Measurements from ENCODE around the gene CEP170B.

- TF ChIP-seq, protein P1, sequence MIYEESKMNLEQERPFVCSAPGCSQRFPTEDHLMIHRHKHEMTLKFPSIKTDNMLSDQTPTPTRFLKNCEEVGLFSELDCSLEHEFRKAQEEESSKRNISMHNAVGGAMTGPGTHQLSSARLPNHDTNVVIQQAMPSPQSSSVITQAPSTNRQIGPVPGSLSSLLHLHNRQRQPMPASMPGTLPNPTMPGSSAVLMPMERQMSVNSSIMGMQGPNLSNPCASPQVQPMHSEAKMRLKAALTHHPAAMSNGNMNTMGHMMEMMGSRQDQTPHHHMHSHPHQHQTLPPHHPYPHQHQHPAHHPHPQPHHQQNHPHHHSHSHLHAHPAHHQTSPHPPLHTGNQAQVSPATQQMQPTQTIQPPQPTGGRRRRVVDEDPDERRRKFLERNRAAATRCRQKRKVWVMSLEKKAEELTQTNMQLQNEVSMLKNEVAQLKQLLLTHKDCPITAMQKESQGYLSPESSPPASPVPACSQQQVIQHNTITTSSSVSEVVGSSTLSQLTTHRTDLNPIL (CRISPR knock-in tag; IDR thresholded peaks at IDR 0.05) = no peak
- TF ChIP-seq JUND (IDR thresholded peaks at IDR 0.05; ENCODE audit: borderline replicate concordance, low read depth, low read length) (no peak), JUND (tag; IDR thresholded peaks at IDR 0.05; ENCODE audit: borderline replicate concordance, low read depth, low read length) (no peak), RAD21 (CRISPR knock-in tag; conservative IDR thresholded peaks at IDR 0.05 in 1 of 2, IDR thresholded peaks at IDR 0.05 in 1 of 2) (no peak), HMGN3 (IDR thresholded peaks at IDR 0.05; ENCODE audit: borderline replicate concordance, extremely low read depth, insufficient read length, low read depth, low read length) (no peak), THRA (IDR thresholded peaks at IDR 0.05) (no peak), SMAD1 (IDR thresholded peaks at IDR 0.05; ENCODE audit: low read depth, low read length, partially characterized antibody) (no peak), CREB1 (IDR thresholded peaks at IDR 0.05) (no peak), CREB1 (CRISPR knock-in tag; IDR thresholded peaks at IDR 0.05) (no peak), REST (IDR thresholded peaks at IDR 0.05; ENCODE audit: borderline replicate concordance) (no peak), REST (CRISPR knock-in tag; IDR thresholded peaks at IDR 0.05; ENCODE audit: low read depth) (no peak), PML (IDR thresholded peaks at IDR 0.05; ENCODE audit: low read length) (no peak), POLR2A (conservative IDR thresholded peaks at IDR 0.05) (no peak), CEBPB (tag; IDR thresholded peaks at IDR 0.05) (no peak), ZBTB8A (IDR thresholded peaks at IDR 0.05; ENCODE audit: partially characterized antibody) (no peak)
- TF ChIP-seq, protein P2, sequence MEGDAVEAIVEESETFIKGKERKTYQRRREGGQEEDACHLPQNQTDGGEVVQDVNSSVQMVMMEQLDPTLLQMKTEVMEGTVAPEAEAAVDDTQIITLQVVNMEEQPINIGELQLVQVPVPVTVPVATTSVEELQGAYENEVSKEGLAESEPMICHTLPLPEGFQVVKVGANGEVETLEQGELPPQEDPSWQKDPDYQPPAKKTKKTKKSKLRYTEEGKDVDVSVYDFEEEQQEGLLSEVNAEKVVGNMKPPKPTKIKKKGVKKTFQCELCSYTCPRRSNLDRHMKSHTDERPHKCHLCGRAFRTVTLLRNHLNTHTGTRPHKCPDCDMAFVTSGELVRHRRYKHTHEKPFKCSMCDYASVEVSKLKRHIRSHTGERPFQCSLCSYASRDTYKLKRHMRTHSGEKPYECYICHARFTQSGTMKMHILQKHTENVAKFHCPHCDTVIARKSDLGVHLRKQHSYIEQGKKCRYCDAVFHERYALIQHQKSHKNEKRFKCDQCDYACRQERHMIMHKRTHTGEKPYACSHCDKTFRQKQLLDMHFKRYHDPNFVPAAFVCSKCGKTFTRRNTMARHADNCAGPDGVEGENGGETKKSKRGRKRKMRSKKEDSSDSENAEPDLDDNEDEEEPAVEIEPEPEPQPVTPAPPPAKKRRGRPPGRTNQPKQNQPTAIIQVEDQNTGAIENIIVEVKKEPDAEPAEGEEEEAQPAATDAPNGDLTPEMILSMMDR (IDR thresholded peaks at IDR 0.05 in 2 of 3, conservative IDR thresholded peaks at IDR 0.05 in 1 of 3; ENCODE audit: insufficient read depth in 2 of 3, low read depth in 1 of 3, low read length in 3 of 3) = no peak
- TF ChIP-seq, protein P3, sequence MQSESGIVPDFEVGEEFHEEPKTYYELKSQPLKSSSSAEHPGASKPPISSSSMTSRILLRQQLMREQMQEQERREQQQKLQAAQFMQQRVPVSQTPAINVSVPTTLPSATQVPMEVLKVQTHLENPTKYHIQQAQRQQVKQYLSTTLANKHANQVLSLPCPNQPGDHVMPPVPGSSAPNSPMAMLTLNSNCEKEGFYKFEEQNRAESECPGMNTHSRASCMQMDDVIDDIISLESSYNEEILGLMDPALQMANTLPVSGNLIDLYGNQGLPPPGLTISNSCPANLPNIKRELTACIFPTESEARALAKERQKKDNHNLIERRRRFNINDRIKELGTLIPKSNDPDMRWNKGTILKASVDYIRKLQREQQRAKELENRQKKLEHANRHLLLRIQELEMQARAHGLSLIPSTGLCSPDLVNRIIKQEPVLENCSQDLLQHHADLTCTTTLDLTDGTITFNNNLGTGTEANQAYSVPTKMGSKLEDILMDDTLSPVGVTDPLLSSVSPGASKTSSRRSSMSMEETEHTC (IDR thresholded peaks at IDR 0.05) = no peak
Observed at GRCh38 chr14:104858811-104859426, 6.1 kb upstream of the CEP170B start.

Data from K562 (cell line).